ENCODE data around the gene SSTR3. TPM values are rescaled to one million over a fixed set of nuclear protein-coding genes. Genes with fewer than 3 reads are reported as not detected.

Gene SSTR3
- total RNA-seq, 1 donor from 2014 or later = not detected

DNA sequence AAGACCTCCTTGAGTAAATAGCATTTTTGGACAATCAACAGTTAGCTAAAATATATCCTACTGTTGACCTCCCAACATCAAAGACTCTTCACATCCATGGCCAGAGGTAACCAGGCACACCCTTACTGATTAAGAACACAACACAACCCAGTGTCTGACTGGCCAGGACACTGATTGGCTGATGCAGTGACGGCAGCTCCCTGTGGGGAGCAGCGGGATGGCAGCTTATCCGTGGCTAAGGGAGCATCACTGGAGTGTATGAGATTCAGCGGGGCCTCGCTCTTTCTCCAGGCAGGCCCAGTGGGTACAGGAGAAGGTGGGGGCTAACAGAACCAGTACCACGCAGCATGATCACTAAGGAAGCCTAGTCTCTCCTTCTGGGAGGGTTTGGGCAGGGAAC is 52.2 kb downstream of the SSTR3 start:
- no peaks in the 10 kb centered on the region for H3K9me3 ChIP-seq
- no peaks in the 10 kb centered on the region for H3K36me3 ChIP-seq
- H3K27ac ChIP-seq = no peak overlapping the region
- H3K27me3 ChIP-seq = no peaks in the 10 kb centered on the region
- H3K4me3 ChIP-seq = no peak overlapping the region
- intact Hi-C loops (cut with DNase I) = loop anchor here (5.0 kb wide), 1 partner anchor 102 kb away; no protein-coding TSS in a partner anchor
- no peak for DNase-seq (ENCODE audit: extremely low spot score in 2 of 2)
- TF ChIP-seq, protein P1, sequence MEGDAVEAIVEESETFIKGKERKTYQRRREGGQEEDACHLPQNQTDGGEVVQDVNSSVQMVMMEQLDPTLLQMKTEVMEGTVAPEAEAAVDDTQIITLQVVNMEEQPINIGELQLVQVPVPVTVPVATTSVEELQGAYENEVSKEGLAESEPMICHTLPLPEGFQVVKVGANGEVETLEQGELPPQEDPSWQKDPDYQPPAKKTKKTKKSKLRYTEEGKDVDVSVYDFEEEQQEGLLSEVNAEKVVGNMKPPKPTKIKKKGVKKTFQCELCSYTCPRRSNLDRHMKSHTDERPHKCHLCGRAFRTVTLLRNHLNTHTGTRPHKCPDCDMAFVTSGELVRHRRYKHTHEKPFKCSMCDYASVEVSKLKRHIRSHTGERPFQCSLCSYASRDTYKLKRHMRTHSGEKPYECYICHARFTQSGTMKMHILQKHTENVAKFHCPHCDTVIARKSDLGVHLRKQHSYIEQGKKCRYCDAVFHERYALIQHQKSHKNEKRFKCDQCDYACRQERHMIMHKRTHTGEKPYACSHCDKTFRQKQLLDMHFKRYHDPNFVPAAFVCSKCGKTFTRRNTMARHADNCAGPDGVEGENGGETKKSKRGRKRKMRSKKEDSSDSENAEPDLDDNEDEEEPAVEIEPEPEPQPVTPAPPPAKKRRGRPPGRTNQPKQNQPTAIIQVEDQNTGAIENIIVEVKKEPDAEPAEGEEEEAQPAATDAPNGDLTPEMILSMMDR (IDR thresholded peaks at IDR 0.05) = no peak
- TF ChIP-seq POLR2AphosphoS5 (IDR thresholded peaks at IDR 0.05; ENCODE audit: insufficient read depth in 1 of 2, low read depth in 1 of 2) (no peak), POLR2A (IDR thresholded peaks at IDR 0.05) (no peak)
- H3K4me1 ChIP-seq = no peaks in the 10 kb centered on the region

DNA sequence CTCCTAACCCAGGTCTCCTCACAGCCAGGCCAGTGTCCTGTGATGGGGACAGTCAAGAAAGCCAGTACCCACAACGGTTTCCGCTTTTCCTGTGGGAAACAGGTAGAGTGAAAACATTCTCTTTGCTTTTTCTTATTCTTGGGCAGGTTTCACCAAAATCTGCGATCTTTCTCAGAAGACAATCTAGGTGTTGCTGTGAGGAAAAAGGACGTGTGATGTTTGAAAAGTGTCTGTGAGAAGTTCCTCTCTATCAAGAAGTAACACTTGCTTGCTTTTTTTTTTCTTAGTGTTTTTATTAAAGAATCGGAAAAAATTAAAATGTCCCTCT is 53.4 kb downstream of the SSTR3 start:
- H3K27me3 ChIP-seq = no peaks in the 10 kb centered on the region
- H3K4me3 ChIP-seq = no peak overlapping the region
- H3K27ac ChIP-seq = no peak overlapping the region
- H3K4me1 ChIP-seq = no peaks in the 10 kb centered on the region
- intact Hi-C loops (cut with DNase I) = no loop called here
- H3K9me3 ChIP-seq = no peaks in the 10 kb centered on the region
- DNase-seq (ENCODE audit: extremely low spot score in 2 of 2) = no peak
- no peaks in the 10 kb centered on the region for H3K36me3 ChIP-seq
- no peak for TF ChIP-seq POLR2A (IDR thresholded peaks at IDR 0.05)
- no peak for TF ChIP-seq POLR2AphosphoS5 (IDR thresholded peaks at IDR 0.05; ENCODE audit: insufficient read depth in 1 of 2, low read depth in 1 of 2)
- TF ChIP-seq, protein P1 (IDR thresholded peaks at IDR 0.05) = no peak

DNA sequence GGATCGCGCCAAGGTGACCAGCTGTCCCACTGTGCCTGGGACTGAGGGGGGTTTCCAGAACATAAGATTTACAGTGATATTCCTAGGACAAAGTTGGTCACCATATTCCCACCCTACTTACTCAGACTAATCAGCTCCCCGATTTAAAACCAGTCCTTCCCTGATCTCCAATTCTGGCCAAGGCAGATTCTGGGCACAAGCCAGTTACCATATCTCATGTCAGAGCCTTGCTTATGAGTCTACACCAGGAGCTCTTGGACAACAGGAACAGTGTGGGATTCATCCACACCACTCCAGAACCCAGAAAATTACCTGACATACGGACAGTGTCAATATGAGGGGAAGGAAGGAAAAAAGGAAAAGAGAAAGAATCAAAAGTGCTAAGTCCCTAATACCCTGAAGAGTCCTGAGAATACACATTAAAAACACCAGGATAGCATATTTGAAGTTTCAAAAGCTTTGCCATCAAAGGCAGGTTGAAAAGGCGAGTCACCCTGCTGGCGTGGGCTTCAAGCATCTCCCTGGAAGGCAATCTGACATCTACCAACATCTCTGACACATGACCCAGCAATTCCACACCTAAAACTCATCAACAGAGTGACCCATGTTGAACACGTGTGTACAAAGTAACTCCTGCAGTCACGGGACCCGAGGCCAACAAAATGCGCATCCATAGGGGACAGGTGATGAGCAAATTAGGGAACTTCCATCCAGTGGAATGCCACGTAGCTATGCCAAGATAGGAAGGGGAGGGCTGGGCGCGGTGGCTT is 54.6 kb downstream of the SSTR3 start:
- Histone ChIP-seq H3K27ac (no peak overlapping the region), H3K9me3 (no peaks in the 10 kb centered on the region), H3K4me3 (no peak overlapping the region), H3K4me1 (no peaks in the 10 kb centered on the region), H3K27me3 (no peaks in the 10 kb centered on the region), H3K36me3 (no peaks in the 10 kb centered on the region)
- intact Hi-C loops (cut with DNase I) = no loop called here
- TF ChIP-seq POLR2A (IDR thresholded peaks at IDR 0.05) = no peak
- TF ChIP-seq POLR2AphosphoS5 (IDR thresholded peaks at IDR 0.05; ENCODE audit: insufficient read depth in 1 of 2, low read depth in 1 of 2) = no peak
- TF ChIP-seq, protein P1 (IDR thresholded peaks at IDR 0.05) = no peak
- DNase-seq (ENCODE audit: extremely low spot score in 2 of 2) = no peak

DNA sequence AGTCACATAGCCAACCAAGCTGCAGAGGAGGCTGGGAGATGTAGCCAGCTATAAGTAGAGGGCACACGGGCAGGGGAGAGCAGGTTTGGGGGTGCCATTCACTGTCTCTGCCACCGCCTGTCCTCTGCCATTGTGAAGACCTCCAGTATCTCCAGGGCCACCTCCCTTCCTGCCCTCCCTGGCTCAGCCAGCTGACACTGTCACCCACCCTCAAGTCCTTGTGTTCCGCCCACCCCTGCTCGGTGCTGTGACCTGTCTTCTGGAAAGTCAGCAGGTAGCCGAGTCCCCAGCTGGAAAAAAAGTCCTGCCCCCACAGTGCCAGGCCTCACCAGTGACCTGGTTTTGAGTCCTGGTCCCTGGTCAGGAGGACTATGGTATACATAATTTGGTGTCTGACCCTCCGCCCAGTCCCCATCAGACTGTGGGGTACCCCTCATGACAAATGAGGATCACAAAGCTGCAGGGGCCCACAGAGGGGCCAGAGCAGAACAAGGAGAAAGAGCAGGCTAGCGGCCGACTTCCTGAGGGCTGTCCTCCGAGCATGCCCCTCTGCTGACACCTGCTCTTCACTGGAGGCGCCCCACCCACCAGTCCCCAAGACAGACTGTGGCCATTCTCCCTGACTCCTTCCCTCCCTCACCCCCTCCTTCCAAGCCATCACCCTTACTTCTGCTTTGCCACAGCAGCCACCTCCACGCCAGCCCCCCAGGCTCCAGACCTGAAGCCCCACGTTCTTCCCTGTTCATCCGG is 55.4 kb downstream of the SSTR3 start:
- DNase-seq (ENCODE audit: extremely low spot score in 2 of 2) = no peak
- TF ChIP-seq, protein P1 (IDR thresholded peaks at IDR 0.05) = no peak
- TF ChIP-seq POLR2A (IDR thresholded peaks at IDR 0.05) (no peak), POLR2AphosphoS5 (IDR thresholded peaks at IDR 0.05; ENCODE audit: insufficient read depth in 1 of 2, low read depth in 1 of 2) (no peak)
- Histone ChIP-seq H3K4me3 (no peak overlapping the region), H3K36me3 (no peaks in the 10 kb centered on the region), H3K4me1 (no peaks in the 10 kb centered on the region), H3K9me3 (no peaks in the 10 kb centered on the region), H3K27ac (no peak overlapping the region), H3K27me3 (no peaks in the 10 kb centered on the region)
- intact Hi-C loops (cut with DNase I) = no loop called here

DNA sequence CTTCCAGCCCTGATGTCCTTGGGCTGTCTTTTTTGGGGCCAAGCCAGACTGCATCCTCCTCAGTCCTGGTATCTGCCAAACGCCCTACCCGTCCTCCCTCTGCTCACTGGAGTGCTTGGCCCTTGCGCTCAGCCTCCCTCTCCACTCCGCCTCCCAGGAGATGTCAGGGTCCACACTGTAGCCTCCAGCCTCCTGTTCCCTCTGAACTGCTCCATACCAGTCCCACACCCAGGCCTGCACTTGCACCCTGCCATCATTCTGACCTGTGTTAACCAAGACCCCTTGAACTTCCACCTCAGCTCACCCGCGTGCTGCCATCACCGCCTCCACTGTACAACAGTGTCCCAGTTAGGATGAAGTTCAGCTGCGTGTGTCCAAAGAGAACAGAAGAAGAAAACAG is 56.3 kb downstream of the SSTR3 start:
- Histone ChIP-seq H3K27ac (no peak overlapping the region), H3K4me1 (no peaks in the 10 kb centered on the region), H3K36me3 (no peaks in the 10 kb centered on the region), H3K4me3 (no peak overlapping the region), H3K9me3 (no peaks in the 10 kb centered on the region), H3K27me3 (no peaks in the 10 kb centered on the region)
- no peak for DNase-seq (ENCODE audit: extremely low spot score in 2 of 2)
- intact Hi-C loops (cut with DNase I) = no loop called here
- no peak for TF ChIP-seq POLR2AphosphoS5 (IDR thresholded peaks at IDR 0.05; ENCODE audit: insufficient read depth in 1 of 2, low read depth in 1 of 2)
- TF ChIP-seq, protein P1 (IDR thresholded peaks at IDR 0.05) = no peak
- no peak for TF ChIP-seq POLR2A (IDR thresholded peaks at IDR 0.05)
